Measurements from ENCODE around the gene MAJIN. TPM values are rescaled to one million over a fixed set of nuclear protein-coding genes. Genes with fewer than 3 reads are reported as not detected.

The MAJIN gene
- total RNA-seq, 1 donor from 2014 or later: not detected

DNA sequence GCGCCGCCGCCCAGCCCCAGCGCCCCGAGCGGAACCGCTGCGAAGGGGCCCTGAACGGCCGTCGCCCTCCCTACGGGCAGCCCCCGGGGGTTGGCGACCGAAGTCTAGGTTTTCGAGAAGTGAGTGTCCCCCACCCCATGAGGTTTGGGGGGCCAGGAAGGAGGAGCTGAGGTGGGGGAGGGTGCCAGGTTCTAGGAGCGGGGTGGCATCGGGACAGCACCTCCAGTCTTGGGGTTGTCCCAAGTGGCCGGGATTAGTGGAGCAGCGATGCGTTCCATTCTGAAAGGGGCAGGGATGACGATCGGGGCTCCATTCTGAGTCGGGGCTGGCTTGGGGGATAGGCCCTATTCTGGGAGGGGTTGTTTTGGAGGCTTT is 47.0 kb downstream of the MAJIN start:
- Histone ChIP-seq H3K4me3 (peak overlapping the region; percentile 100), H3K36me3 (peaks cover 30% of the 10 kb centered on the region), H3K9me3 (no peaks in the 10 kb centered on the region), H3K4me1 (peaks cover 26% of the 10 kb centered on the region), H3K27ac (peak overlapping the region; percentile 97), H3K27me3 (ENCODE audit: low read depth) (no peaks in the 10 kb centered on the region)
- intact Hi-C loops (cut with DNase I): no loop called here
- peak; percentile 3 to 33 for ATAC-seq
- DNase-seq: no peak
- TF ChIP-seq, protein P1, sequence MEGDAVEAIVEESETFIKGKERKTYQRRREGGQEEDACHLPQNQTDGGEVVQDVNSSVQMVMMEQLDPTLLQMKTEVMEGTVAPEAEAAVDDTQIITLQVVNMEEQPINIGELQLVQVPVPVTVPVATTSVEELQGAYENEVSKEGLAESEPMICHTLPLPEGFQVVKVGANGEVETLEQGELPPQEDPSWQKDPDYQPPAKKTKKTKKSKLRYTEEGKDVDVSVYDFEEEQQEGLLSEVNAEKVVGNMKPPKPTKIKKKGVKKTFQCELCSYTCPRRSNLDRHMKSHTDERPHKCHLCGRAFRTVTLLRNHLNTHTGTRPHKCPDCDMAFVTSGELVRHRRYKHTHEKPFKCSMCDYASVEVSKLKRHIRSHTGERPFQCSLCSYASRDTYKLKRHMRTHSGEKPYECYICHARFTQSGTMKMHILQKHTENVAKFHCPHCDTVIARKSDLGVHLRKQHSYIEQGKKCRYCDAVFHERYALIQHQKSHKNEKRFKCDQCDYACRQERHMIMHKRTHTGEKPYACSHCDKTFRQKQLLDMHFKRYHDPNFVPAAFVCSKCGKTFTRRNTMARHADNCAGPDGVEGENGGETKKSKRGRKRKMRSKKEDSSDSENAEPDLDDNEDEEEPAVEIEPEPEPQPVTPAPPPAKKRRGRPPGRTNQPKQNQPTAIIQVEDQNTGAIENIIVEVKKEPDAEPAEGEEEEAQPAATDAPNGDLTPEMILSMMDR (IDR thresholded peaks at IDR 0.05): no peak

DNA sequence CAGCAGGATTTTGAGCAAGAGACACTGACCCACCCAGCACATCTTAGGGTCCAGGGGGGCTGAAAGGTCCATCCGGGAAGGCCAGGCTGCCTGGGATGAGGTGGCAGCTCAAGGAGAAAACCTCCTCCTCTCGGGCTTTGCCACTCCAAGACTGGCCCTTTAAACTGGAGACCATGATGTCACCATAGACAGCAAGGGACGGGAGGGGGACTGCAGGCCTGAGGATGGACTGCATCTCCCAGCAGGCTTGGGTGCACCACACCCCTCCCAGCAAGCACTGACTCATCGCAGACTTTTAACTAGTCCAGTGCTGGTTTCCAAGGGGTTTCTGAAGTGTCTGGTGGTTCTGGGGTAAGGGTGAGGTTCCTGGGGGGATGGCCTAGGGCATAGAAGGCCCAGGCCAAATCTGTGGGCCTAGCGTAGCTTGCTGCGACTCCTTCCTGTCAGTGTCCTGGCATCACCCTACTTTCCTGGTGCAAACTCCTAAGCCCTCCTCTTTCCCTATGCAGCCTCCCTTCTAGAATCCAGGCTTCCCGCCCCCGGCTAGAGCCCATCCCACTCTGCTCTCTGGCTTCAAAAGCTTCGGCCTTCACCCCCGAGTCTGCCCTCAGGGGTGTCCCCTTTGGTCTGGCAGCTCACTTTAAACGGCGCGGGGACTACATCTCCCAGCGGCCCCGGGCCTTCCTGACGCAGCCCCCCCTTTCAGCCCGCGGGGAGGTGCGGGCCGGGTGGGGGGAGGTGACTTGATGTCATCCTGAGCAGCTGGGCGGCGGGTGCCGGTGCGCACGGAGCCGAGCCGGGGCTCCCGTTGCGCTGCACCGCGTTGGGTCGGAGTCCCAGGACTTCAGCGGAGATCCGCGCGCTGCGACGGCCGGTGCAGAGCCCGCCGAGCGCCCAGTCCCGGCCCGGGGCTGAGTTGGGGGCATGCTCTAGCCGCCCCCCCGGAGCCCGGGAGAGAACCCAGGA is 47.7 kb downstream of the MAJIN start, which contains the start of gene PPP2R5B:
Gene PPP2R5B, plus strand, starts transcription at position 746 of the 966 bp plus-strand sequence. CDS start 1,046 bp downstream, outside the sequence.
- Histone ChIP-seq H3K4me3 (peak within 1 kb of the TSS; percentile 100), H3K36me3 (peaks cover 23% of the 10 kb centered on the region), H3K9me3 (no peaks in the 10 kb centered on the region), H3K27me3 (ENCODE audit: low read depth) (no peaks in the 10 kb centered on the region), H3K27ac (peak within 1 kb of the TSS; percentile 97), H3K4me1 (peaks cover 26% of the 10 kb centered on the region)
- peak; percentile 95 for DNase-seq
- intact Hi-C loops (cut with DNase I): no loop called here
- TF ChIP-seq, protein P1 (IDR thresholded peaks at IDR 0.05): no peak
- ATAC-seq: peak; percentile 97 to 98

DNA sequence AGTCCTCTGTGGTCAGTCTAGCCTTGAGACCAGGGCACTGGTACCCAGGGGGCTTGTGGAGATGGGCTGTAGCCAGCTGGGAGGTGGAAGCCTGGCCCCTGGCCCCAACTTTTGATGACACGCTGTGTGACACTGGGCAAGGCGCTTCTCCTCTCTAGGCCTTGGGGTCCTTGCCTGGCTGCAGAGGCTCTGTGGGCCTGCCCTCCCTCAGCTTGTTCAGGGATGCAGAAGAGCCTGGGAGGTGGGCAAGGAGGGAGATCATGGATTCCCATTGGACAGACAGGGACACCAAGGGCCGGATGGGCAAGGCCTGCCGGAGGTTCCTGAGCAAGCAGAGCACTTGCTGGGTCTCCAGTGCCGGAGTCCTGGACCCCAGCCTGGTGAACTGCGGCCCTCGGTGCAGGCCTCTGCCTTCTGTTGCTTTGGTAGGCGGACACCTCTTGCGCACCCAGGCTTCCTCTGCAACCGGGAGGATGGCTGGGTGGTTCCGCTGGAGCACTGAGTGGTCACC is 48.7 kb downstream of the MAJIN start:
- H3K36me3 ChIP-seq: peaks cover 14% of the 10 kb centered on the region
- H3K27ac ChIP-seq: no peak overlapping the region
- DNase-seq: no peak
- intact Hi-C loops (cut with DNase I): no loop called here
- no peaks in the 10 kb centered on the region for H3K27me3 ChIP-seq (ENCODE audit: low read depth)
- peak overlapping the region; percentile 100 for H3K4me3 ChIP-seq
- ATAC-seq: no peak
- TF ChIP-seq, protein P1 (IDR thresholded peaks at IDR 0.05): no peak
- H3K4me1 ChIP-seq: peaks cover 31% of the 10 kb centered on the region
- H3K9me3 ChIP-seq: no peaks in the 10 kb centered on the region

DNA sequence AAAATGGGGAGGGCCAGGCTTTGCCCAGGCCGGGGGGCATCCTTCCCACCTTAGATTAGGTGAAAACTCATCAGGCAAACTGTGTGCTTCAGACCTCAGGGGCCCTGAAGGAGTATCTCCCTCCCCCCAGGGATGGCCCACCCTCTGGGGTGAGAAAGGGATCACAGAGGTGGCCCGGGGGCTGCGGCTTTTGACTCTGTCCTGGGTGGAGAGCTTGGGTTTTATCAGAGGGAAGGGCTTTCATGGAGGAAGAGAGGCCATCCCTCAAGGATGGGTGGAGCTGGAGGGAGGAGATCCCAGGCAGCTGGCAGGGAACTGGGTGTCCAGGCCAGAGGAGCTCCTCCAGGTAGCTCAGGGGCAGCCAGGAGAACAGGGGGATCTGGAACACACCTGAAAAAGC is 50.5 kb downstream of the MAJIN start:
- Histone ChIP-seq H3K27ac (no peak overlapping the region), H3K36me3 (no peaks in the 10 kb centered on the region), H3K27me3 (ENCODE audit: low read depth) (no peaks in the 10 kb centered on the region), H3K9me3 (no peaks in the 10 kb centered on the region), H3K4me3 (no peak overlapping the region), H3K4me1 (peaks cover 35% of the 10 kb centered on the region)
- TF ChIP-seq, protein P1 (IDR thresholded peaks at IDR 0.05): no peak
- no peak for ATAC-seq
- intact Hi-C loops (cut with DNase I): no loop called here
- DNase-seq: no peak

DNA sequence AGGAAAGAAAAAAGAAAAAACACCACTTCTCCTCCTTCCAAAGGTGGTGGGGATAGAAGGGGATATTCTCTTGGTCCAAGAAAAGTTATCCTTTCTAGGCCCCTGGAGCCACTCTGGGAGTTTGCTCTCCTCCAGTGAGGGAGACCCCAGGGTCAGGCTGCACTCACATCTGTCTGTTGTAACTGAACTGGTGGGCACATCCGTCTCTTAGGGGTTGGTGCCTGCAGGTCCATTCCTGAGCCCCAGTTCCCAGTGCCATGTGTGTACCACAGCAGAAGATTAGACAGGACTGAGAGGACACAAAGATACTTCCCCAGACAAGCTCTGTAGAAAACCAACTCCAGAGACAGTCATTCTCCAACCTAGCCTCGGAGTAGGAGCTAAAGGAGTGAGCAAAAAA is 51.8 kb downstream of the MAJIN start:
- ATAC-seq (no peak), DNase-seq (no peak)
- H3K9me3 ChIP-seq: no peaks in the 10 kb centered on the region
- H3K36me3 ChIP-seq: no peaks in the 10 kb centered on the region
- H3K27ac ChIP-seq: no peak overlapping the region
- intact Hi-C loops (cut with DNase I): no loop called here
- H3K4me1 ChIP-seq: peaks cover 35% of the 10 kb centered on the region
- H3K4me3 ChIP-seq: no peak overlapping the region
- TF ChIP-seq, protein P1 (IDR thresholded peaks at IDR 0.05): no peak
- no peaks in the 10 kb centered on the region for H3K27me3 ChIP-seq (ENCODE audit: low read depth)
